ENCODE data around the gene TNFRSF12A.

The TNFRSF12A gene

GRCh38 chr16:3057181-3058138, 37.3 kb downstream of the TNFRSF12A start:
- H3K9me3 ChIP-seq (ENCODE audit: control insufficient read depth, insufficient read depth, low read depth, low read length): no peaks in the 10 kb centered on the region
- no peak for TF ChIP-seq SCRT1 (tag by site-specific recombination; IDR thresholded peaks at IDR 0.05; ENCODE audit: borderline replicate concordance)
- TF ChIP-seq ZNF121 (tag by site-specific recombination; IDR thresholded peaks at IDR 0.05): peak; percentile 80
- ChIA-PET CTCF (interaction anchor here (0.6 to 5.3 kb wide), 5 partner anchors 25 to 70 kb away, joined by 3 to 54 read pairs (median 14); no protein-coding TSS in a partner anchor), POLR2A (interaction anchor here (1.2 kb wide), 1 partner anchor 400 kb away, joined by 3 read pairs; no protein-coding TSS in a partner anchor)
- H3K4me3 ChIP-seq (ENCODE audit: low read depth, low read length): no peak overlapping the region
- H3K4me1 ChIP-seq (ENCODE audit: control insufficient read depth, insufficient read depth, low read length): peaks cover 3% of the 10 kb centered on the region
- H3K36me3 ChIP-seq (ENCODE audit: control insufficient read depth in 2 of 2, insufficient read depth in 1 of 2, low read length in 2 of 2): peaks cover 0 to 21% of the 10 kb centered on the region in 2 experiments; a peak in 2 of 3 replicates
- H3K27ac ChIP-seq (ENCODE audit: extremely low read depth, low read depth, low read length): no peak overlapping the region

DNA sequence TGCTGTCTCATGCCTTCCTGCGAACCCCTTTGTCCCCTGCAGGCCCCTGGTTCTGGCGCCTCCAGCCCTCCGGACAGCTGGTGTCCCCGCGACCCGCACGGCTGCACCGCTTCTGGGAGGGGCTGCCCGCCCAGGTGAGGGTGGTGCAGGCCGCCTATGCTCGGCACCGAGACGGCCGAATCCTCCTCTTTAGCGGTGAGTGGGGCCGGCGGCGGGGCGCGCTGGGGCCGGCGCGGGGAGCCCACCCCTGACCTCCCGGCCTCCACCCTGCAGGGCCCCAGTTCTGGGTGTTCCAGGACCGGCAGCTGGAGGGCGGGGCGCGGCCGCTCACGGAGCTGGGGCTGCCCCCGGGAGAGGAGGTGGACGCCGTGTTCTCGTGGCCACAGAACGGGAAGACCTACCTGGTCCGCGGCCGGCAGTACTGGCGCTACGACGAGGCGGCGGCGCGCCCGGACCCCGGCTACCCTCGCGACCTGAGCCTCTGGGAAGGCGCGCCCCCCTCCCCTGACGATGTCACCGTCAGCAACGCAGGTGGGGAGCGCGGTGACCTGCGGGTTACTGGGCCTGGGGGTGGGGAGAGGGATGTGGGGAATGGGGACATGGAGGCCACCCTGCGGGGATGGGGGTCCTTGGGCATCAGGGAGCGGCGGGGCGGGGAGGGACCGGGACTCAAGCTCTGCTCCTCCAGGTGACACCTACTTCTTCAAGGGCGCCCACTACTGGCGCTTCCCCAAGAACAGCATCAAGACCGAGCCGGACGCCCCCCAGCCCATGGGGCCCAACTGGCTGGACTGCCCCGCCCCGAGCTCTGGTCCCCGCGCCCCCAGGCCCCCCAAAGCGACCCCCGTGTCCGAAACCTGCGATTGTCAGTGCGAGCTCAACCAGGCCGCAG, 38.2 kb downstream of the TNFRSF12A start:
- POLR2A ChIA-PET: interaction anchor here (0.8 to 1.9 kb wide), 10 partner anchors 8 to 399 kb away, joined by 3 to 17 read pairs (median 4); partner anchors contain the start of genes ZNF213 and ZSCAN10
- Histone ChIP-seq H3K36me3 (ENCODE audit: control insufficient read depth in 2 of 2, insufficient read depth in 1 of 2, low read length in 2 of 2) (peaks cover 0 to 21% of the 10 kb centered on the region in 2 experiments; a peak in 2 of 3 replicates), H3K4me3 (ENCODE audit: low read depth, low read length) (peak overlapping the region; percentile 87), H3K9me3 (ENCODE audit: control insufficient read depth, insufficient read depth, low read depth, low read length) (no peaks in the 10 kb centered on the region), H3K27ac (ENCODE audit: extremely low read depth, low read depth, low read length) (peak overlapping the region; percentile 77; the same call in 1 of the 2 replicates), H3K4me1 (ENCODE audit: control insufficient read depth, insufficient read depth, low read length) (peaks cover 3% of the 10 kb centered on the region)
- CTCF ChIA-PET: interaction anchor here (0.6 to 5.3 kb wide), 23 partner anchors 8 to 1342 kb away, joined by 3 to 54 read pairs (median 4); partner anchors contain the start of genes OR1F1 and ZSCAN10
- no peak for TF ChIP-seq ZNF239 (tag by site-specific recombination; IDR thresholded peaks at IDR 0.05)
- TF ChIP-seq, protein P1, sequence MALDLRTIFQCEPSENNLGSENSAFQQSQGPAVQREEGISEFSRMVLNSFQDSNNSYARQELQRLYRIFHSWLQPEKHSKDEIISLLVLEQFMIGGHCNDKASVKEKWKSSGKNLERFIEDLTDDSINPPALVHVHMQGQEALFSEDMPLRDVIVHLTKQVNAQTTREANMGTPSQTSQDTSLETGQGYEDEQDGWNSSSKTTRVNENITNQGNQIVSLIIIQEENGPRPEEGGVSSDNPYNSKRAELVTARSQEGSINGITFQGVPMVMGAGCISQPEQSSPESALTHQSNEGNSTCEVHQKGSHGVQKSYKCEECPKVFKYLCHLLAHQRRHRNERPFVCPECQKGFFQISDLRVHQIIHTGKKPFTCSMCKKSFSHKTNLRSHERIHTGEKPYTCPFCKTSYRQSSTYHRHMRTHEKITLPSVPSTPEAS (tag by site-specific recombination; IDR thresholded peaks at IDR 0.05): no peak
- no peak for TF ChIP-seq ZNF311 (tag by site-specific recombination; IDR thresholded peaks at IDR 0.05; ENCODE audit: borderline replicate concordance)
- TF ChIP-seq ZNF138 (tag by site-specific recombination; IDR thresholded peaks at IDR 0.05; ENCODE audit: borderline replicate concordance): no peak
- TF ChIP-seq ZNF514 (tag by site-specific recombination; IDR thresholded peaks at IDR 0.05): no peak
- TF ChIP-seq PRDM2 (tag by site-specific recombination; IDR thresholded peaks at IDR 0.05; ENCODE audit: borderline replicate concordance): no peak
- no peak for TF ChIP-seq ZNF114 (tag by site-specific recombination; IDR thresholded peaks at IDR 0.05)
- no peak for TF ChIP-seq ZNF214 (tag by site-specific recombination; IDR thresholded peaks at IDR 0.05; ENCODE audit: borderline replicate concordance)
- no peak for TF ChIP-seq IKZF3 (tag by site-specific recombination; IDR thresholded peaks at IDR 0.05)
- TF ChIP-seq, protein P2, sequence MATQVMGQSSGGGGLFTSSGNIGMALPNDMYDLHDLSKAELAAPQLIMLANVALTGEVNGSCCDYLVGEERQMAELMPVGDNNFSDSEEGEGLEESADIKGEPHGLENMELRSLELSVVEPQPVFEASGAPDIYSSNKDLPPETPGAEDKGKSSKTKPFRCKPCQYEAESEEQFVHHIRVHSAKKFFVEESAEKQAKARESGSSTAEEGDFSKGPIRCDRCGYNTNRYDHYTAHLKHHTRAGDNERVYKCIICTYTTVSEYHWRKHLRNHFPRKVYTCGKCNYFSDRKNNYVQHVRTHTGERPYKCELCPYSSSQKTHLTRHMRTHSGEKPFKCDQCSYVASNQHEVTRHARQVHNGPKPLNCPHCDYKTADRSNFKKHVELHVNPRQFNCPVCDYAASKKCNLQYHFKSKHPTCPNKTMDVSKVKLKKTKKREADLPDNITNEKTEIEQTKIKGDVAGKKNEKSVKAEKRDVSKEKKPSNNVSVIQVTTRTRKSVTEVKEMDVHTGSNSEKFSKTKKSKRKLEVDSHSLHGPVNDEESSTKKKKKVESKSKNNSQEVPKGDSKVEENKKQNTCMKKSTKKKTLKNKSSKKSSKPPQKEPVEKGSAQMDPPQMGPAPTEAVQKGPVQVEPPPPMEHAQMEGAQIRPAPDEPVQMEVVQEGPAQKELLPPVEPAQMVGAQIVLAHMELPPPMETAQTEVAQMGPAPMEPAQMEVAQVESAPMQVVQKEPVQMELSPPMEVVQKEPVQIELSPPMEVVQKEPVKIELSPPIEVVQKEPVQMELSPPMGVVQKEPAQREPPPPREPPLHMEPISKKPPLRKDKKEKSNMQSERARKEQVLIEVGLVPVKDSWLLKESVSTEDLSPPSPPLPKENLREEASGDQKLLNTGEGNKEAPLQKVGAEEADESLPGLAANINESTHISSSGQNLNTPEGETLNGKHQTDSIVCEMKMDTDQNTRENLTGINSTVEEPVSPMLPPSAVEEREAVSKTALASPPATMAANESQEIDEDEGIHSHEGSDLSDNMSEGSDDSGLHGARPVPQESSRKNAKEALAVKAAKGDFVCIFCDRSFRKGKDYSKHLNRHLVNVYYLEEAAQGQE (tag by site-specific recombination; IDR thresholded peaks at IDR 0.05): no peak
- TF ChIP-seq, protein P3, sequence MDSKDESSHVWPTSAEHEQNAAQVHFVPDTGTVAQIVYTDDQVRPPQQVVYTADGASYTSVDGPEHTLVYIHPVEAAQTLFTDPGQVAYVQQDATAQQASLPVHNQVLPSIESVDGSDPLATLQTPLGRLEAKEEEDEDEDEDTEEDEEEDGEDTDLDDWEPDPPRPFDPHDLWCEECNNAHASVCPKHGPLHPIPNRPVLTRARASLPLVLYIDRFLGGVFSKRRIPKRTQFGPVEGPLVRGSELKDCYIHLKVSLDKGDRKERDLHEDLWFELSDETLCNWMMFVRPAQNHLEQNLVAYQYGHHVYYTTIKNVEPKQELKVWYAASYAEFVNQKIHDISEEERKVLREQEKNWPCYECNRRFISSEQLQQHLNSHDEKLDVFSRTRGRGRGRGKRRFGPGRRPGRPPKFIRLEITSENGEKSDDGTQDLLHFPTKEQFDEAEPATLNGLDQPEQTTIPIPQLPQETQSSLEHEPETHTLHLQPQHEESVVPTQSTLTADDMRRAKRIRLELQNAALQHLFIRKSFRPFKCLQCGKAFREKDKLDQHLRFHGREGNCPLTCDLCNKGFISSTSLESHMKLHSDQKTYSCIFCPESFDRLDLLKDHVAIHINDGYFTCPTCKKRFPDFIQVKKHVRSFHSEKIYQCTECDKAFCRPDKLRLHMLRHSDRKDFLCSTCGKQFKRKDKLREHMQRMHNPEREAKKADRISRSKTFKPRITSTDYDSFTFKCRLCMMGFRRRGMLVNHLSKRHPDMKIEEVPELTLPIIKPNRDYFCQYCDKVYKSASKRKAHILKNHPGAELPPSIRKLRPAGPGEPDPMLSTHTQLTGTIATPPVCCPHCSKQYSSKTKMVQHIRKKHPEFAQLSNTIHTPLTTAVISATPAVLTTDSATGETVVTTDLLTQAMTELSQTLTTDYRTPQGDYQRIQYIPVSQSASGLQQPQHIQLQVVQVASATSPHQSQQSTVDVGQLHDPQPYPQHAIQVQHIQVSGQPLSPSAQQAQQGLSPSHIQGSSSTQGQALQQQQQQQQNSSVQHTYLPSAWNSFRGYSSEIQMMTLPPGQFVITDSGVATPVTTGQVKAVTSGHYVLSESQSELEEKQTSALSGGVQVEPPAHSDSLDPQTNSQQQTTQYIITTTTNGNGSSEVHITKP (tag by site-specific recombination; IDR thresholded peaks at IDR 0.05): no peak
